ENCODE measurements around the gene ZNF280C.

DNA sequence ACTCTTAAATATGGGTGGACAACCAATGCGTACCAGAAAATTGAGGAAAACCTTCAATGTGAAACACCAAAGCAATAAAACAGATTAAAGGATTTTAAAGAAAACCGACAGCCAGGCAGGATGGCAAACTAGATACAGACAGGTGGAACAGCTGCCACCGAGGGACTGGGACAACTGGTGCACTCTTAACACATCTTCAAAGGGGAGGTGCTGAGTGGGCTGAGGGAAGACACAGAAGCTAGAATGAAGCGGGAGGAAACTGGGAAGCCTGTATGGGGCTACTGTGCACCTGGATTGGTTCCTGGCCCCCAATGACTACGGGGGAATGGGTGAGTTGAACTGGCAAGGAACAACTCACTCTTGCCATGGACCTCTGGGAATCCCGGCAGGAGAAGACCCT lies 20.7 kb downstream of the ZNF280C start:
- TF ChIP-seq POLR2AphosphoS5 (IDR thresholded peaks at IDR 0.05) (no peak), CTCF (IDR thresholded peaks at IDR 0.05 in 8 of 11, conservative IDR thresholded peaks at IDR 0.05 in 3 of 11) (no peak), POLR2A (IDR thresholded peaks at IDR 0.05) (no peak)

All from spleen (tissue), 7 donors.